Loucy (cell line): Measurements from ENCODE around the gene LIN37.

Source experiments
- CTCF ChIP-seq: fragments of 200-600 bp; sonication (generic); conservative IDR thresholded peaks from 2 replicates; pipeline ENCODE4 v1.5.1; 2014; ENCODE audit warnings: mild to moderate bottlenecking, antibody characterized with exemption, low read length
- EZH2phosphoT487 ChIP-seq: fragments of 200-600 bp; IDR thresholded peaks from 2 replicates; pipeline ENCODE4 v1.6.1; 2018; ENCODE audit warnings: antibody characterized with exemption, mild to moderate bottlenecking, moderate library complexity, borderline replicate concordance

DNA sequence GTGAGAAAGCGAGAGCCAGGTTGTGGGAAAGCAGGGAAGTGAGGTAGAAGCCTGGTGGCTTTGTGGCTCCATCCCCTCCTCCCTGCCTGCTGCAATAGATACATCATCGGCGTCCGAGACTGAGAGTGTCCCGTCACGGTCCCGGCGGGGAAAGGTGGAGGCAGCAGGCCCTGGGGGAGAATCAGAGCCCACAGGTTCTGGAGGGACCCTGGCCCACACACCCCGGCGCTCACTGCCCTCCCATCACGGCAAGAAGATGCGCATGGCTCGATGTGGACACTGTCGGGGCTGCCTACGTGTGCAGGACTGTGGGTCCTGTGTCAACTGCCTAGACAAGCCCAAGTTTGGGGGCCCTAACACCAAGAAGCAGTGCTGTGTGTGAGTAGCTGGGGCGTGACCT, 25.5 kb upstream of the LIN37 start:
- TF ChIP-seq CTCF: no peak
- TF ChIP-seq EZH2phosphoT487: no peak
